Muscle layer of colon (tissue), 2 donors: ENCODE results near the gene ASAP2.

Source experiments
- H3K27ac ChIP-seq: one replicate; pipeline ENCODE4 v1.7.0; 2013; ENCODE audit warnings: low read depth, mild to moderate bottlenecking, low read length, moderate library complexity
- H3K27me3 ChIP-seq, 2 donors: one replicate each; pipeline ENCODE4 v1.7.0; 2013; ENCODE audit warnings: low read length in 2 of 2, mild to moderate bottlenecking in 2 of 2; ENCODE audit not compliant: insufficient read depth in 2 of 2, control insufficient read depth in 1 of 2
- H3K36me3 ChIP-seq: one replicate; pipeline ENCODE4 v1.7.0; 2013; ENCODE audit warnings: mild to moderate bottlenecking, low read length; ENCODE audit not compliant: insufficient read depth
- H3K4me1 ChIP-seq: one replicate; pipeline ENCODE4 v1.7.0; 2013; ENCODE audit warnings: mild to moderate bottlenecking, low read length; ENCODE audit not compliant: insufficient read depth
- H3K4me3 ChIP-seq, 2 donors: one replicate each; pipeline ENCODE4 v1.7.0; 2013; ENCODE audit warnings: low read length in 2 of 2, low read depth in 1 of 2, mild to moderate bottlenecking in 1 of 2, moderate library complexity in 1 of 2
- H3K9ac ChIP-seq: one replicate; pipeline ENCODE4 v1.7.0; 2013; ENCODE audit warnings: low read length
- H3K9me3 ChIP-seq: one replicate; pipeline ENCODE4 v1.7.0; 2013; ENCODE audit warnings: mild to moderate bottlenecking, low read length
- donor health status: abdominal sarcoma.
- donor health status: Adenocarcinoma of cecum.

ASAP2 gene

GRCh38 chr2:9310377-9310776 lies 103.8 kb downstream of the ASAP2 start:
- peak overlapping the region; percentile 77 for H3K27ac ChIP-seq
- H3K4me1 ChIP-seq, result peaks cover 66% of the 10 kb centered on the region
- no peaks in the 10 kb centered on the region for H3K36me3 ChIP-seq
- H3K9me3 ChIP-seq, result no peaks in the 10 kb centered on the region
- no peaks in the 10 kb centered on the region for H3K27me3 ChIP-seq
- no peak overlapping the region for H3K4me3 ChIP-seq
- peak overlapping the region; percentile 41 for H3K9ac ChIP-seq

- Histone ChIP-seq H3K4me3 (no peak overlapping the region), H3K9me3 (no peaks in the 10 kb centered on the region), H3K27ac (peak overlapping the region; percentile 77), H3K4me1 (peaks cover 70% of the 10 kb centered on the region), H3K27me3 (no peaks in the 10 kb centered on the region), H3K36me3 (no peaks in the 10 kb centered on the region), H3K9ac (peak overlapping the region; percentile 41)
Observed at GRCh38 chr2:9310798-9311197, 104.2 kb downstream of the ASAP2 start.

- Histone ChIP-seq H3K4me1 (peaks cover 67% of the 10 kb centered on the region), H3K9ac (peak overlapping the region; percentile 41), H3K9me3 (no peaks in the 10 kb centered on the region), H3K27ac (peak overlapping the region; percentile 77), H3K4me3 (peak overlapping the region in 1 of 2 donors; percentile 17), H3K27me3 (no peaks in the 10 kb centered on the region), H3K36me3 (no peaks in the 10 kb centered on the region)
Observed at GRCh38 chr2:9311488-9311887, 104.9 kb downstream of the ASAP2 start.

- no peaks in the 10 kb centered on the region for H3K9me3 ChIP-seq
- no peak overlapping the region for H3K4me3 ChIP-seq
- H3K9ac ChIP-seq, result no peak overlapping the region
- H3K4me1 ChIP-seq, result peaks cover 56% of the 10 kb centered on the region
- peak overlapping the region; percentile 77 for H3K27ac ChIP-seq
- no peaks in the 10 kb centered on the region for H3K27me3 ChIP-seq
- H3K36me3 ChIP-seq, result no peaks in the 10 kb centered on the region
Observed at GRCh38 chr2:9312591-9312990, 106.0 kb downstream of the ASAP2 start.

- H3K27me3 ChIP-seq, result no peaks in the 10 kb centered on the region
- H3K4me1 ChIP-seq, result peaks cover 49% of the 10 kb centered on the region
- H3K36me3 ChIP-seq, result no peaks in the 10 kb centered on the region
- H3K9me3 ChIP-seq, result no peaks in the 10 kb centered on the region
- no peak overlapping the region for H3K4me3 ChIP-seq
- H3K9ac ChIP-seq, result no peak overlapping the region
- H3K27ac ChIP-seq, result no peak overlapping the region
Observed at GRCh38 chr2:9313443-9313842, 106.8 kb downstream of the ASAP2 start.

GRCh38 chr2:9315280-9315847 lies 108.8 kb downstream of the ASAP2 start:
- Histone ChIP-seq H3K36me3 (no peaks in the 10 kb centered on the region), H3K9me3 (no peaks in the 10 kb centered on the region), H3K4me1 (peaks cover 45% of the 10 kb centered on the region), H3K9ac (no peak overlapping the region), H3K4me3 (no peak overlapping the region), H3K27ac (no peak overlapping the region), H3K27me3 (no peaks in the 10 kb centered on the region)

- Histone ChIP-seq H3K9me3 (no peaks in the 10 kb centered on the region), H3K4me3 (no peak overlapping the region), H3K27me3 (no peaks in the 10 kb centered on the region), H3K36me3 (no peaks in the 10 kb centered on the region), H3K9ac (no peak overlapping the region), H3K27ac (no peak overlapping the region), H3K4me1 (peaks cover 23% of the 10 kb centered on the region)
Observed at GRCh38 chr2:9317559-9317958, 110.9 kb downstream of the ASAP2 start.

GRCh38 chr2:9318461-9319337 lies 112.1 kb downstream of the ASAP2 start:
- Histone ChIP-seq H3K36me3 (peaks cover 9% of the 10 kb centered on the region), H3K27me3 (no peaks in the 10 kb centered on the region), H3K27ac (peak overlapping the region; percentile 38), H3K4me3 (peak overlapping the region in 1 of 2 donors; percentile 10), H3K9me3 (no peaks in the 10 kb centered on the region), H3K9ac (no peak overlapping the region), H3K4me1 (peaks cover 22% of the 10 kb centered on the region)

- H3K4me1 ChIP-seq, result peaks cover 22% of the 10 kb centered on the region
- H3K27me3 ChIP-seq, result no peaks in the 10 kb centered on the region
- H3K9me3 ChIP-seq, result no peaks in the 10 kb centered on the region
- no peak overlapping the region for H3K9ac ChIP-seq
- H3K27ac ChIP-seq, result peak overlapping the region; percentile 1
- H3K4me3 ChIP-seq, result peak overlapping the region in 1 of 2 donors; percentile 10
- H3K36me3 ChIP-seq, result peaks cover 12% of the 10 kb centered on the region
Observed at GRCh38 chr2:9319338-9319715, 112.7 kb downstream of the ASAP2 start.

GRCh38 chr2:9322576-9322975 lies 116.0 kb downstream of the ASAP2 start:
- Histone ChIP-seq H3K27ac (no peak overlapping the region), H3K4me3 (no peak overlapping the region), H3K9ac (no peak overlapping the region), H3K27me3 (no peaks in the 10 kb centered on the region), H3K9me3 (no peaks in the 10 kb centered on the region), H3K36me3 (peaks cover 12% of the 10 kb centered on the region), H3K4me1 (peaks cover 14% of the 10 kb centered on the region)

GRCh38 chr2:9325428-9325827 lies 118.8 kb downstream of the ASAP2 start:
- Histone ChIP-seq H3K4me1 (no peaks in the 10 kb centered on the region), H3K4me3 (no peak overlapping the region), H3K9me3 (no peaks in the 10 kb centered on the region), H3K27me3 (no peaks in the 10 kb centered on the region), H3K27ac (no peak overlapping the region), H3K36me3 (peaks cover 23% of the 10 kb centered on the region), H3K9ac (no peak overlapping the region)
